HepG2 (cell line): ENCODE measurements around the gene SEPTIN10. TPM values are rescaled to one million over a fixed set of nuclear protein-coding genes. Genes with fewer than 3 reads are reported as not detected.

Source experiments
- GATA4 ChIP-seq: sonication (generic); IDR thresholded peaks from 2 replicates; pipeline ENCODE4 v1.6.1; 2016; ENCODE audit warnings: antibody characterized with exemption, low read depth, borderline replicate concordance
- HBP1 ChIP-seq: IDR thresholded peaks from 2 replicates; pipeline ENCODE4 v1.6.1; 2016; ENCODE audit warnings: low read depth, control low read depth
- HMG20A ChIP-seq: IDR thresholded peaks from 2 replicates; pipeline ENCODE4 v1.6.1; 2016; ENCODE audit warnings: borderline replicate concordance
- KDM3A ChIP-seq: IDR thresholded peaks from 2 replicates; pipeline ENCODE4 v1.6.1; 2018; ENCODE audit warnings: low read depth, missing compliant biosample characterization
- MTA3 ChIP-seq: sonication (generic); formaldehyde crosslinking; IDR thresholded peaks from 2 replicates; pipeline ENCODE4 v1.4.0; 2020; ENCODE audit warnings: missing genetic modification reagents
- REST ChIP-seq, 2 experiments: IDR thresholded peaks; 2 replicates each; pipeline ENCODE4 v1.6.1; 2011 to 2012; ENCODE audit warnings: low read length in 2 of 2, borderline replicate concordance in 1 of 2, low read depth in 1 of 2, mild to moderate bottlenecking in 1 of 2, moderate library complexity in 1 of 2
- REXO4 ChIP-seq: sonication (generic); formaldehyde crosslinking; IDR thresholded peaks from 2 replicates; pipeline ENCODE4 v1.8.0; 2022; ENCODE audit warnings: missing genetic modification reagents, mild to moderate bottlenecking, borderline replicate concordance
- SMC3 ChIP-seq: IDR thresholded peaks from 2 replicates; pipeline ENCODE4 v1.6.1; 2011; ENCODE audit warnings: low read length, improper control_type of control experiment
- SYNCRIP ChIP-seq: fragments of 200-400 bp; formaldehyde crosslinking; IDR thresholded peaks from 2 replicates; pipeline ENCODE4 v1.6.1; 2018; ENCODE audit warnings: mild to moderate bottlenecking, low read depth, low read length; ENCODE audit not compliant: insufficient read depth
- ZBTB3 ChIP-seq: sonication (generic); formaldehyde crosslinking; IDR thresholded peaks from 2 replicates; pipeline ENCODE4 v1.4.0; 2020; ENCODE audit warnings: low read depth, mild to moderate bottlenecking, moderate library complexity, missing genetic modification reagents, borderline replicate concordance
- ZBTB40 ChIP-seq, 2 experiments: fragments of 450-650 bp in 1 of 2; sonication (generic) in 1 of 2; formaldehyde crosslinking in 1 of 2; IDR thresholded peaks; 2 replicates each; pipeline versions ENCODE4 v1.6.1 to v1.8.0; 2016 to 2022; ENCODE audit warnings: antibody characterized with exemption in 1 of 2, mild to moderate bottlenecking in 1 of 2, missing genetic modification reagents in 1 of 2
- ZNF30 ChIP-seq: sonication (generic); formaldehyde crosslinking; IDR thresholded peaks from 2 replicates; pipeline ENCODE4 v1.5.0; 2020; ENCODE audit warnings: mild to moderate bottlenecking, missing genetic modification reagents
- ZNF530 ChIP-seq: sonication (generic); formaldehyde crosslinking; IDR thresholded peaks from 2 replicates; pipeline ENCODE4 v1.5.0; 2020; ENCODE audit warnings: low read depth, mild to moderate bottlenecking, missing genetic modification reagents
- polyA plus RNA-seq, 8 experiments: library from polyadenylated mRNA; depleted of rRNA in 3 of 8; stranded (reverse) in 7 of 8; unstranded in 1 of 8; fragments of >200 nt; fragmentation: Illumina TruSeq in 4 of 8; extraction: Trizol in 4 of 8; gene quantifications; 2 replicates each; pipeline versions ENCODE4 v1.2.1 to v1.2.3, GENCODE V29; 2011 to 2016; ENCODE audit warnings: low read depth in 4 of 8, missing spikeins in 1 of 8, mixed read lengths in 1 of 8; ENCODE audit not compliant: insufficient read depth in 1 of 8
- total RNA-seq, 5 experiments: library from RNA; depleted of rRNA; stranded (reverse); fragments of >200 nt; fragmentation: Illumina TruSeq; extraction: Trizol; gene quantifications; 2 replicates each; pipeline ENCODE4 v1.2.3, GENCODE V29; 2016; ENCODE audit warnings: low read depth in 1 of 5

SEPTIN10 gene
- total and polyA plus RNA-seq, 2 of the 13 experiments (the other 11 are each of a cell fraction or from before 2014, with no cell fraction given) = 45.8 to 67.5 TPM

- no peak for TF ChIP-seq ZBTB3 (CRISPR knock-in tag)
- no peak for TF ChIP-seq MTA3 (CRISPR knock-in tag)
- no peak for TF ChIP-seq SYNCRIP
- no peak for TF ChIP-seq REXO4 (CRISPR knock-in tag)
- TF ChIP-seq ZNF530 (CRISPR knock-in tag) = no peak
- TF ChIP-seq ZBTB40 (IDR thresholded peaks at IDR 0.05) = no peak
- TF ChIP-seq ZBTB40 (CRISPR knock-in tag; IDR thresholded peaks at IDR 0.05) = no peak
- TF ChIP-seq KDM3A (CRISPR knock-in tag) = 0 out of 2 replicates have a peak, but pooled peaks have one; percentile 50
- 0 out of 4 replicates have a peak, but pooled peaks of 1 of the 2 experiments have one; percentile 22 for TF ChIP-seq REST (IDR thresholded peaks at IDR 0.05; ENCODE audit: borderline replicate concordance in 1 of 2, low read depth in 1 of 2, low read length in 2 of 2)
- 0 out of 2 replicates have a peak, but pooled peaks have one; percentile 12 for TF ChIP-seq HMG20A (CRISPR knock-in tag)
- TF ChIP-seq ZNF30 = no peak
- TF ChIP-seq HBP1 (CRISPR knock-in tag) = no peak
- TF ChIP-seq SMC3 = no peak
- TF ChIP-seq GATA4 = no peak
Observed at GRCh38 chr2:109623923-109624322, 10.2 kb upstream of the SEPTIN10 start (continued).
